K562 (cell line): ENCODE measurements around the gene APLF. TPM values are rescaled to one million over a fixed set of nuclear protein-coding genes. Genes with fewer than 3 reads are reported as not detected.
A peak's percentile ranks its signal among the peaks of the same experiment; 100 is the strongest.

ENCODE experiments used
- E4F1 ChIP-seq: fragments of 250-450 bp; sonication (Bioruptor Pico); IDR thresholded peaks from 2 replicates; pipeline ENCODE4 v1.5.0; 2021; ENCODE audit warnings: mild to moderate bottlenecking, borderline replicate concordance
- HDAC6 ChIP-seq: IDR thresholded peaks from 2 replicates; pipeline ENCODE4 v1.6.1; 2012; ENCODE audit warnings: low read depth, mild to moderate bottlenecking, control low read depth, inconsistent platforms, low read length, moderate library complexity
- MAZ ChIP-seq, 2 experiments: fragments of 450-650 bp in 1 of 2; sonication (generic) in 1 of 2; formaldehyde crosslinking; IDR thresholded peaks in 1 of 2; conservative IDR thresholded peaks in 1 of 2; 2 replicates each; pipeline versions ENCODE4 v1.4.0 to v1.5.0; 2020; ENCODE audit warnings: mild to moderate bottlenecking in 1 of 2, missing genetic modification reagents in 1 of 2
- MGA ChIP-seq: fragments of 450-650 bp; IDR thresholded peaks from 2 replicates; pipeline ENCODE4 v1.6.1; 2016; ENCODE audit warnings: mild to moderate bottlenecking, moderate library complexity
- POLR2A ChIP-seq: fragments of 450-650 bp; conservative IDR thresholded peaks from 2 replicates; pipeline ENCODE4 v1.6.1; 2016
- ZNF609 ChIP-seq: sonication (generic); formaldehyde crosslinking; IDR thresholded peaks from 2 replicates; pipeline ENCODE4 v1.8.1; 2023; ENCODE audit warnings: missing genetic modification reagents, mild to moderate bottlenecking, borderline replicate concordance
- polyA plus RNA-seq, 8 experiments: library from polyadenylated mRNA; depleted of rRNA in 4 of 8; stranded (reverse) in 5 of 8; unstranded in 3 of 8; fragments of >200 nt; fragmentation: Nextera tagmentation in 2 of 8; fragmentation: Illumina TruSeq in 1 of 8; extraction: Ambion mirVana in 2 of 8; extraction: Trizol in 1 of 8; gene quantifications; 2 replicates each; pipeline versions ENCODE4 v1.2.1 to v1.2.3, GENCODE V29; 2011 to 2014; ENCODE audit warnings: inconsistent platforms in 1 of 8, missing spikeins in 1 of 8
- total RNA-seq, 7 experiments: library from RNA; depleted of rRNA in 6 of 7; stranded (reverse); fragments of >200 nt in 6 of 7; fragmentation: Illumina TruSeq in 2 of 7; extraction: Trizol in 2 of 7; gene quantifications; 2 replicates each; pipeline versions ENCODE4 v1.2.1 to v1.2.3, GENCODE V29; 2011 to 2021; ENCODE audit warnings: low replicate concordance in 1 of 7

APLF gene
- total and polyA plus RNA-seq, 9 of the 15 experiments (the other 6 are each of a cell fraction or from before 2014, with no cell fraction given), result 0.07 to 1.1 (median 0.71) TPM

GRCh38 chr2:68420254-68420910, 47.0 kb upstream of the APLF start (continued):
- peak; percentile 51 for TF ChIP-seq MGA
- TF ChIP-seq POLR2A, result no peak
- no peak for TF ChIP-seq E4F1 (CRISPR knock-in tag)
- peak; percentile 41 to 47; a peak in 2 of 4 replicates for TF ChIP-seq MAZ (CRISPR knock-in tag; conservative IDR thresholded peaks at IDR 0.05 in 1 of 2, IDR thresholded peaks at IDR 0.05 in 1 of 2)
- no peak for TF ChIP-seq HDAC6
- TF ChIP-seq ZNF609 (CRISPR knock-in tag), result no peak
